PC-3 (cell line): ENCODE measurements around the gene ARSG. TPM values are rescaled to one million over a fixed set of nuclear protein-coding genes. Genes with fewer than 3 reads are reported as not detected.

Source experiments
- ATAC-seq: fragments of 200-7000 bp; cut with Tn5 transposase; 2 replicates; pipeline ENCODE4 v1.9.1; 2020; ENCODE audit warnings: mild to moderate bottlenecking, moderate library complexity
- BruUV-seq: library from RNA; stranded (reverse); fragments of 400-500 nt; replicated peaks from 2 replicates; lab custom pipeline; 2021; lab: Mats Ljungman, UMichigan
- CTCF ChIA-PET: fragments of 300-600 bp; sonication (Branson Sonifier 250); formaldehyde crosslinking; loops from one replicate; lab custom pipeline; 2022; ENCODE audit warnings: antibody characterized with exemption; lab: Charles Lee
- POLR2A ChIA-PET: fragments of 300-600 bp; sonication (Branson Sonifier 250); formaldehyde crosslinking; loops from one replicate; lab custom pipeline; 2022; ENCODE audit warnings: antibody characterized with exemption; ENCODE audit not compliant: unreplicated experiment; lab: Charles Lee
- DNase-seq: peaks from one replicate; pipeline ENCODE4 v3.0.0-alpha.2; 2015
- H2AFZ ChIP-seq: fragments of 300-600 bp; sonication (generic); 2 replicates; pipeline ENCODE4 v1.6.0; 2016; ENCODE audit warnings: antibody characterized with exemption, low read length
- H3F3A ChIP-seq: fragments of 300-600 bp; sonication (generic); one replicate; pipeline ENCODE4 v1.6.0; 2017; ENCODE audit warnings: antibody characterized with exemption, low read length, control low read depth, mild to moderate bottlenecking; ENCODE audit not compliant: unreplicated experiment
- H3K27ac ChIP-seq: fragments of 300-600 bp; sonication (generic); 2 replicates; pipeline ENCODE4 v1.5.1; 2016; ENCODE audit warnings: mild to moderate bottlenecking, low read length
- H3K27me3 ChIP-seq: fragments of 300-600 bp; sonication (generic); 2 replicates; pipeline ENCODE4 v1.6.1; 2016; ENCODE audit warnings: low read length, mixed read lengths
- H3K36me3 ChIP-seq: fragments of 300-600 bp; sonication (generic); 2 replicates; pipeline ENCODE4 v1.6.1; 2016; ENCODE audit warnings: low read depth, mixed run types, low read length, mixed read lengths
- H3K4me1 ChIP-seq: fragments of 300-600 bp; sonication (generic); 2 replicates; pipeline ENCODE4 v1.5.1; 2016; ENCODE audit warnings: low read length; ENCODE audit not compliant: insufficient read depth
- H3K4me2 ChIP-seq: fragments of 300-600 bp; sonication (generic); 2 replicates; pipeline ENCODE4 v1.6.0; 2016; ENCODE audit warnings: low read length
- H3K4me3 ChIP-seq: fragments of 300-600 bp; sonication (generic); 2 replicates; pipeline ENCODE4 v1.5.1; 2016; ENCODE audit warnings: mild to moderate bottlenecking, low read length, mixed read lengths
- H3K79me2 ChIP-seq: fragments of 300-600 bp; sonication (generic); 2 replicates; pipeline ENCODE4 v1.6.1; 2017; ENCODE audit warnings: low read length, mixed read lengths
- H3K9ac ChIP-seq: fragments of 300-600 bp; sonication (generic); 2 replicates; pipeline ENCODE4 v1.6.0; 2016; ENCODE audit warnings: mild to moderate bottlenecking, low read length
- H3K9me2 ChIP-seq: fragments of 300-600 bp; sonication (generic); replicated peaks from 2 replicates; pipeline ENCODE4 v1.6.1; 2016; ENCODE audit warnings: mixed run types, low read length, mixed read lengths
- H3K9me3 ChIP-seq: fragments of 300-600 bp; sonication (generic); 2 replicates; pipeline ENCODE4 v1.6.1; 2016; ENCODE audit warnings: low read length, mixed read lengths
- H4K20me1 ChIP-seq: fragments of 300-600 bp; sonication (generic); 2 replicates; pipeline ENCODE4 v1.6.1; 2016; ENCODE audit warnings: low read length, mixed read lengths
- EZH2 ChIP-seq: fragments of 300-600 bp; sonication (generic); IDR thresholded peaks from one replicate; pipeline ENCODE4 v1.6.1; 2017; ENCODE audit warnings: antibody characterized with exemption, mild to moderate bottlenecking, low read length; ENCODE audit not compliant: unreplicated experiment
- EZH2phosphoT487 ChIP-seq: fragments of 300-600 bp; sonication (generic); IDR thresholded peaks from 2 replicates; pipeline ENCODE4 v1.6.1; 2018; ENCODE audit warnings: mild to moderate bottlenecking, antibody characterized with exemption, low read length, borderline replicate concordance
- intact Hi-C: fragments of 100-400 bp; cut with micrococcal nuclease; formaldehyde crosslinking; loops from 2 replicates; pipeline ENCODE4 v1.9.0; 2023
- total RNA-seq: library from RNA; depleted of rRNA; stranded (reverse); fragments of >200 nt; gene quantifications from 2 replicates; pipeline ENCODE4 v1.2.3, GENCODE V29; 2014
- TF ChIP-seq, protein P1 (sequence below): fragments of 300-600 bp; sonication (generic); conservative IDR thresholded peaks from 2 replicates; pipeline ENCODE4 v1.5.1; 2017; ENCODE audit warnings: antibody characterized with exemption, low read depth, mild to moderate bottlenecking, low read length

The ARSG gene
- total RNA-seq, 1 experiment from 2014 or later = 2.1 TPM

DNA sequence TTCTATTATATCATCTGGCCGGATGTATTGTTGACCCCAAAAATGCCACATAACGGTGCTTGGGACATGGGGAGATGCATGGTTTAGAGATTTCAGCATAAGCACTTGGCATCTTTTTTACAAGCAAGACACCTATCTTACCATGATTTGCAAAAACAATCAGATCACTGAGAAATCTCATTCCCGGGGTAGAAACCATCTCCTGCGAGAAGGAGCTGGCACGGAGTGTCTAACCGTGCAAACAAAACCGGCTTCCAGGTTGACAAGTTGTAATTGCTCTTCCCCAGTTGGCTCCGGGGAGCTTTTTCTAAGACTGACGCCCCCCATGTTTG lies 1.4 kb upstream of the ARSG start:
- Histone ChIP-seq H2AFZ (peak overlapping the region; percentile 64), H3K36me3 (no peaks in the 10 kb centered on the region), H4K20me1 (no peaks in the 10 kb centered on the region), H3K27ac (peak overlapping the region; percentile 14), H3K27me3 (0 out of 2 replicates have a peak, but pooled peaks cover 3% of the 10 kb centered on the region), H3K9me2 (no peaks in the 10 kb centered on the region), H3K79me2 (no peaks in the 10 kb centered on the region), H3K9me3 (no peaks in the 10 kb centered on the region), H3K4me1 (peaks cover 33% of the 10 kb centered on the region), H3K4me2 (peak overlapping the region; percentile 97), H3K4me3 (peak overlapping the region; percentile 75), H3F3A (no peaks in the 10 kb centered on the region), H3K9ac (peak overlapping the region; percentile 89)
- intact Hi-C loops = no loop called here
- DNase-seq = peak; percentile 29
- ATAC-seq = no peak
- ChIA-PET POLR2A (no interaction called here), CTCF (no interaction called here)
- no peak for TF ChIP-seq EZH2phosphoT487
- TF ChIP-seq EZH2 = no peak
- TF ChIP-seq, protein P1, sequence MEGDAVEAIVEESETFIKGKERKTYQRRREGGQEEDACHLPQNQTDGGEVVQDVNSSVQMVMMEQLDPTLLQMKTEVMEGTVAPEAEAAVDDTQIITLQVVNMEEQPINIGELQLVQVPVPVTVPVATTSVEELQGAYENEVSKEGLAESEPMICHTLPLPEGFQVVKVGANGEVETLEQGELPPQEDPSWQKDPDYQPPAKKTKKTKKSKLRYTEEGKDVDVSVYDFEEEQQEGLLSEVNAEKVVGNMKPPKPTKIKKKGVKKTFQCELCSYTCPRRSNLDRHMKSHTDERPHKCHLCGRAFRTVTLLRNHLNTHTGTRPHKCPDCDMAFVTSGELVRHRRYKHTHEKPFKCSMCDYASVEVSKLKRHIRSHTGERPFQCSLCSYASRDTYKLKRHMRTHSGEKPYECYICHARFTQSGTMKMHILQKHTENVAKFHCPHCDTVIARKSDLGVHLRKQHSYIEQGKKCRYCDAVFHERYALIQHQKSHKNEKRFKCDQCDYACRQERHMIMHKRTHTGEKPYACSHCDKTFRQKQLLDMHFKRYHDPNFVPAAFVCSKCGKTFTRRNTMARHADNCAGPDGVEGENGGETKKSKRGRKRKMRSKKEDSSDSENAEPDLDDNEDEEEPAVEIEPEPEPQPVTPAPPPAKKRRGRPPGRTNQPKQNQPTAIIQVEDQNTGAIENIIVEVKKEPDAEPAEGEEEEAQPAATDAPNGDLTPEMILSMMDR = no peak
- no TSS peak for BruUV-seq

DNA sequence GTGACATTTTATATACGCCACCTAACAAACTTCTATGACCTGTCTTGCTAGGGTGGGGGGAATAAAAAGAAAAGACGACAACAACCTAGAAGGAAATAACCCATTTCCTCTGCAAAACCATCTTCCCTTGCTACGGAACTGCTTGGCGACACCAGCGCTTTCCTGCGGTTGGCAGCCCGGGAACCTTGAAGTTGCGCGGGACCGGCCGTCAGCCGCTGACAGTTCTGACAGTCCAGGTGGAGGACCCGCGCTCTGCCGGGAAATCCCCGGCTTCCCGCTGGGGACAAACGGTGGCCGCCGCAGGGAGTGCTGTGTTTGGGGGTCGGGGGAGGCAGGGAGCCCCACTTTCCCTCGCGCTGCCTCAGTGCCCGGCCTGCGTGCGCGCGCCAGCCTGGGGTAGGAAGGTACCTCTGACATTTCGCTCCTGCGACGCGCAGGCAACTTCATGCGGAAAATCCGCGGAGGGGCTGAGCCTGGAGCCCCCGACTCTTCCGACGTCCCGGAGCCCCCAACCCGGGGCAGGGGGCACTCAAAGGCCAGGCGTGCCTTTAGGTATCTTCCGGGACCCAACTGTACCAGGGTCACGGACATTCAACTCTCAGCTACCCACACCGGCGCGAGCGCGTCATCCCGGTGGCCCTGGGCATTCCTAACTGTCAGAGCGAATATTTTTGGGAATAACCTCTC lies 884 bp upstream of the ARSG start:
- BruUV-seq = no TSS peak
- peak overlapping the region; percentile 75 for H3K4me3 ChIP-seq
- DNase-seq (peak; percentile 54), ATAC-seq (peak; percentile 25)
- TF ChIP-seq EZH2 = no peak
- TF ChIP-seq, protein P1 = no peak
- no peak for TF ChIP-seq EZH2phosphoT487
- peak overlapping the region; percentile 64 for H2AFZ ChIP-seq
- 0 out of 2 replicates have a peak, but pooled peaks cover 3% of the 10 kb centered on the region for H3K27me3 ChIP-seq
- H3K9ac ChIP-seq = peak overlapping the region; percentile 89
- no peaks in the 10 kb centered on the region for H3K79me2 ChIP-seq
- intact Hi-C loops = no loop called here
- peak overlapping the region; percentile 14 for H3K27ac ChIP-seq
- H3K36me3 ChIP-seq = no peaks in the 10 kb centered on the region
- no peaks in the 10 kb centered on the region for H3K9me3 ChIP-seq
- no peaks in the 10 kb centered on the region for H3K9me2 ChIP-seq
- ChIA-PET CTCF (no interaction called here), POLR2A (interaction anchor here (0.6 kb wide), 1 partner anchor 98 kb away, joined by 7 read pairs; no protein-coding TSS in a partner anchor)
- H3K4me1 ChIP-seq = peaks cover 33% of the 10 kb centered on the region
- H3F3A ChIP-seq = no peaks in the 10 kb centered on the region
- peak overlapping the region; percentile 97 for H3K4me2 ChIP-seq
- no peaks in the 10 kb centered on the region for H4K20me1 ChIP-seq
